NCI-H2171 (cell line): Measurements from ENCODE around the gene NPPC.

Experiments used
- DNase-seq: peaks from one replicate; lab custom pipeline; 2025; lab: John Stamatoyannopoulos, UW

The NPPC gene

GRCh38 chr2:231935207-231935524, 9.0 kb upstream of the NPPC start:
- no peak for DNase-seq

- no peak for DNase-seq
Observed at GRCh38 chr2:231934441-231935206, 8.4 kb upstream of the NPPC start.

- peak; percentile 41 for DNase-seq
Observed at GRCh38 chr2:231933916-231934401, 7.8 kb upstream of the NPPC start.

GRCh38 chr2:231932985-231933915, 7.1 kb upstream of the NPPC start:
- DNase-seq = no peak

- DNase-seq = no peak
Observed at GRCh38 chr2:231932711-231932970, 6.4 kb upstream of the NPPC start.

- DNase-seq = no peak
Observed at GRCh38 chr2:231931481-231931915, 5.3 kb upstream of the NPPC start.

GRCh38 chr2:231930593-231931281, 4.5 kb upstream of the NPPC start:
- DNase-seq = peak; percentile 39

GRCh38 chr2:231929961-231930592, 3.9 kb upstream of the NPPC start:
- no peak for DNase-seq

GRCh38 chr2:231928901-231929725, 2.9 kb upstream of the NPPC start:
- no peak for DNase-seq

GRCh38 chr2:231928481-231928880, 2.3 kb upstream of the NPPC start:
- no peak for DNase-seq

- no peak for DNase-seq
Observed at GRCh38 chr2:231927566-231927890, 1.3 kb upstream of the NPPC start.

GRCh38 chr2:231926761-231927565, 767 bp upstream of the NPPC start:
- no peak for DNase-seq

GRCh38 chr2:231925303-231926179, 655 bp downstream of the NPPC start:
- DNase-seq = no peak

- DNase-seq = no peak
Observed at GRCh38 chr2:231924889-231925275, 1.3 kb downstream of the NPPC start.

- DNase-seq = no peak
Observed at GRCh38 chr2:231923951-231924888, 2.0 kb downstream of the NPPC start.

GRCh38 chr2:231923010-231923344, 3.2 kb downstream of the NPPC start:
- no peak for DNase-seq

- DNase-seq = no peak
Observed at GRCh38 chr2:231922311-231923009, 3.7 kb downstream of the NPPC start.

- no peak for DNase-seq
Observed at GRCh38 chr2:231920795-231921194, 5.4 kb downstream of the NPPC start.
